HG03064 (cell line): ENCODE measurements around the gene NPHP4.

Source experiments
- ATAC-seq: cut with Tn5 transposase; IDR thresholded peaks from one replicate; pipeline ENCODE4 v1.9.1; 2021; ENCODE audit warnings: low read depth; ENCODE audit not compliant: unreplicated experiment

Gene NPHP4

DNA sequence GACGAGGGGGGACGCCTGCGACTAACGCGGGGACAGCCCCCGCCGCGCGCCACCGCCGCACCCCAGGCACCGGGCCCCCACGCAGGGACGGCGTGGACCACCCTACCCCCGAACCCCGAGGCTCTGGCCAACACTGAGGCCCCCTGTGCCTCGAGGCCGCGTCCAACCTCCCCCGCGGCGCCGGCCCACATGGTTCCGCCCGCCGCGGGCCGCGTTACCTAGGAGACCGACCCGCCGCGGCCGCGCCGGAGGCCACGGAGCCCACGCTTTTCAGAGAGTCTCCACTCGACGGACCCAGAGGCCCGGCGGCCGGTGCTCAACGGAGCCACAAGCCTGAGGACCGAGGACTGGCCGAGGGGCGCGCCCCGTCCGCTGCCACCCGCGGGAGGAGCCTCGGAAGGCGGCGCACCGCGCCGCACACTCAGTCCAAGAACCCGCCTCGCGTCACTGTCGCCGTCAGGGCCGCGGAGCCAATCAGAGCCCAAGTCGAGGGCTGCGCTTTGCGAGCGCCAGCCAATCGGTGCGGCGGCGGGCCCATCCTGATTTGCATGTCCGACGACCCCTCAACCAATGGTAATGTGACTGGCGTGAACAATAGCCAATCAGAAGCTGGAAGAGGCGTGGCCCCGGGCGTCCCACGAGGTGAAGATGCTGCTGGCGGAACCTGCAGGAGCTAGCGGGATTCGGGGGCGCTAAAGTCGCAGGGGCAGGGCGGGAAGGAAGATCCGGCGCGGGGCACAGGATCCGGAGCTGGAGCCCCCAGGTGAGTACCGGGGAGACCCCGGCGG, at the start of gene NPHP4:
Gene NPHP4 (minus strand): TSS at position 400 of the 788 bp plus-strand sequence. CDS start 6,136 bp downstream, outside the sequence.
- ATAC-seq: peak; percentile 85

DNA sequence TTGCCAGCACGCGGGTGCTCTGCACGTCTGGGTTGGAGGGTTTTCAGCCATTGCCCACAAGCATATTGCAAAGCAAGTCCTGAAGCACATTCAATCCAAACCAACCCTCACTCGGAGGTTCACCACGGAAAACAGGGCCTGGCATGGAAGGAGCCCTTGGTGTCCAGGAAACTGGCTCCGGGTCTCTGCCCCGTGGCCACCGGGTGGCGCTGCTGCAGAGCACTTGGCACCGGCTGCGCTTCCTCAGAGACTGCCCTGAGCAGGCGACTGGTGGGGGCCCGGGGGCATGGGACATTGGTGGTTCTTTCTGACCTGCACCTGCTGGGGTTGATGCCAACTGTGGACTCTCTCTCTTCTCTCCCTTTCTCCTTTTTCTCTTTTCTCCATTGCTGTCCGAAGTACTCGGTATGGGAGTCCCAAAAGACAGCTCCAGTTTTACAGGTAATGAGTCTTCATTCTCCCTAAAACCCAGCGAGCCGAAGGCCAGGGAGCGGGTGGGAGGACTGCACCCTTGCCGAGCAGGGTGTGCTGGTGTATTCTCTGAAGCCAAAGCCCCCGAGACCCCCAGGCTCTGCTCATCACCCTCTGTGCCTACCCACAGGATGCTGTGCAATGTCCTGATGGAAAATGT, 49.3 kb upstream of the NPHP4 start:
- ATAC-seq: no peak

DNA sequence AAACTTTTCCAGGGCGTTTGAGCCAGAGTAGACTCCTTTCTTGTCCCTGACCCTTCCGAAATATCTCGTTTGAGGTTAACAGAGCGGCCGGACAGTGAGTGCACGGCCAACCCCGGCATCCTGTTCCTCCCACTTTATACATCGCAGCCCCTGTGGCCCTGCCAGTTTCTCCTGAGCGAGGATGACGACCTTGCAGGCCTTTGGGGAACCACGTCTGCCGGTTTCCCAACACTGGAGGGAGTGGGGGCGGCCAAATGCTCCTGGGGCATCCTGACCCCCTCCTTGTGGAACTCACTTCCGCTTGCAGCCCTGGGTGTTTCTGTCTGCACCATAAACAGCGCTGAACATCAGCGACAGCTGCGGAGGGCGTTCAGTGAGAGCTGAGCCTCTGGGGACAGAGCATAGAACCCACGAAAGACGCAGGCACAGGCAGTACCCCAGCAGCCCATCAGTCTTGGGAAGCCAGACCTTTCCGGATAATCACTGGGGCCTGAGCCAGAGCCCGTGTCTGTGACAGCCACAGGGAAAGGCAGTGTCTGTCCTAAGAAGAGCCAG, 48.7 kb upstream of the NPHP4 start:
- no peak for ATAC-seq

DNA sequence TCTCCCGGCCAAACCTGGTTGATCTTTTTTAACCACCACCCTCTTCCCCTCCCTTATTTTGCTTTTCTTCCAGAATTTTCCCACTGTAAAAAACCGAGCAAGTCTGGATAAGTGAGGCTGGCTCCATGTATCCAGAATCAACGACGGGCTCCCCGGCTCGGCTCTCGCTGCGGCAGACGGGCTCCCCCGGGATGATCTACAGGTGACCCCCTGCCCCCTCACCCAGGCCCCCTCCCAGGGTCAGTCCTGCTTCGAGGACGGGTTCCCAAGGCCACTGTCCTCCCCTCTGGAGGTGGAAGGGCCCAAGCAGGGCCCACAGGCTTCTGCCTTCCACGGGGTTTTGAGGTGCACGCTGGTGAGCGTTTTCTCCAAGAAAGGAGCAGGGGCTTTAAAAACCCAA, 48.2 kb upstream of the NPHP4 start:
- no peak for ATAC-seq

DNA sequence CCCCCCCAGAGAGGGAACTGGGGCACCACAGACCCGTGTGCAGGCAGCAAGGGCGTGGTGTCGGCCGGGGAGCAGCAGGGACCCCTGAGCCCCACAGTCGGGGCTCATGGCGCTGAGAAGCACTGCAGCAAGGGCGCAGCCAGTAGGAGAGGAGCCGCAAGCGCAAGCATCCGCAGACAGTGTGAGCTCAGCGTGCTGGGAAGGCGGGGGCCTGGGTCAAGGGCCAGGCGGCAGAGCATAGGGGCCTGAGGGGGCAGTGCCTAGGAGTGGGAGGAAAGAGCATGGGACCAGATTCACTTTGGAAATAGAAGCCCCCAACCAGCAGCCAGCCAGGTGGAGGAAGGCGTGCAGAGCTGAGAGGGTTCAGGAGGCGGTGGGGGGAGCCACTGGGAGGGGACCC, 46.8 kb upstream of the NPHP4 start:
- ATAC-seq: no peak

DNA sequence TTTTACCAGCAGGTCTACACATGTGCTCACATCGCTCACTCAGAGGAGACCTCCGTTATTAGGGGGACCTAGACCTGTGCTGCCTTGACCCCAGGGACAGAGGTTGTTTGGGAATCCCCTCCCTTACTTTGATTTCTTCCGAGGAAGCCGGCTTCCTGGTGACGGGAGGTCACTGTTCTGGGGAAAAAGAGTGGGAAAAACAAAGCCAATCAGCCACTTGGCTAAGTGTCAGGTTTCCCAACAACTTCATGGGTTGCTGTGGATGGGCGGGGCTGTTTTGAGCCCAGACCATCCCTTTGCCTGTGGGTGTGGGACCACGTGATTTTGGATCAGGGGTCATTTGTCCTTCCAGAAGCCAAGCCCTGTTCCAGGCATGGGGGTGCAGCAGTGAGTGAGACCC, 46.4 kb upstream of the NPHP4 start:
- ATAC-seq: no peak

DNA sequence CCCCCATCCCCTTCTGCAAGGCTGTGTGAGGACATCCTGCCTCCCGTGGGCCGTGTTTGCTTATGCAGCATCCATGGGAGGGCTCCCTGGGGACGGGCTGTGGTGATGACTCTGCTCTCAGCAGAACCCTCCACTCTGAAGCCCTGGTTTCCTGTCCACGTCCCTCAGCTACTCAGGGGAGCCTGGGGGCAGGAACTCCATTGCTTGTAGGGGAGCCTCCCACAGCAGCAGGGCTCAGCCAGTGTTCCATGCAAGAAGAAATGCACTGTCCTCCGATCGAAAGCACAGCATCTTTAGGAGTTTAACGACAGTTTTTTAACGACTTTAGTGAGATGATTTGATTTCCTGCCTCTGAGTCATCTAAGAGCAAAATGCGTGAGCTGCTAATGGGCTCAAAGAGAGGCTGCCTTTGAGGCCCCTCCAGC, 45.1 kb upstream of the NPHP4 start:
- ATAC-seq: no peak

DNA sequence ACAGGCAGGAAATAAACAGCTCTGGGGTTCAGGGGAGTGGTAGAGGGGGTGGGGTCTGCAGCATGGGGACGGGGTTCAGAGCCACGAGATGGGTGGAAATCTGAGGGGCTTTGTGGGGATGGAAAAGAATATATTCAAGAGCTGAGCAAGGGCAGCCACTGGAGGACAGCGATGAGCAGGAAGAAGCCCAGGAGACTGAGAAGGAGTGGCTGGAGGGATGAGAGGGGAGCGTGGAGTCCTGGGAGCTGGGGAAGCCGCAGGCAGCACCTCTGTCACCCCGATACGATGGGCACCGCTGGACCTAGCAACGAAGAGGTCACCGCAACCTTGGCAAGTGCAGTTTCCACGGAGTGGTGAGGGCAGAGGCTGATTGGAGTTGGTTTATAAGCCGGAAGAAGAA, 43.5 kb upstream of the NPHP4 start:
- no peak for ATAC-seq

DNA sequence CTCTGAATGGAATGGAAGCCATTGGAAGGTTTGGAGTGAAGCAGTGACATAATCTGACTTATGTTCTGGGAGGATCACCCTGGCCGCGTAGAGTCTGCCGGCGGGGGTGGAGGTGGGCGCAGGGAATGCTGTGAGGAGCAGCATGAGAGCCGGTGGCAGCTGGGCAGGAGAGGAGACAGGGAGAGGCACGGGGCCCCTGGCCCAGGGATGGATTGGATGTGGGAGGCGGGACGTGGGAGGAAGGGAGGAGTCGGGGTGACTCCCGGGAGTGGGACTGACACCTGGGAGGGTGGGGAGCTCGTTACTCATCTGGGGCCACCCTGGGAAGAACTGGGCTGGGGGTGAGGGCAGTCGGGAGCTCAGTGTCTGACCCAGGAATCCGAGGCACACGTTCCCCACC, 43.1 kb upstream of the NPHP4 start:
- ATAC-seq: no peak

DNA sequence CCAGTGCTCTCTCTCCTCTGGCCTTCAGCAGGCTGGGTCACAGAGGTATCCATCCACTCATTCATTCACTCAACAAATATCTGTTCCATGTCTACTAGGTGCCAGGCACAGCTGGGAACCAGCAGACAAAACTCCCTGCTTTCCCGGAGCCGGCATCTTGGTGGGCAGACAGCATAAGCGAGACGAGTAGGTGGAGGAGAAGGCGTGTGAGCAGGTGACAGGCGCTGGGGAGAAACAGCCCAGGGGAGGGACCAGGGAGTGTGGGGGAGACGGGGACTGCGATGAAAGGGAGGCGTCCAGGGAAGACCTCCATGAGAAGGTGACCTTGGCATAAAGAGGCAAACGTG, 42.5 kb upstream of the NPHP4 start:
- no peak for ATAC-seq

DNA sequence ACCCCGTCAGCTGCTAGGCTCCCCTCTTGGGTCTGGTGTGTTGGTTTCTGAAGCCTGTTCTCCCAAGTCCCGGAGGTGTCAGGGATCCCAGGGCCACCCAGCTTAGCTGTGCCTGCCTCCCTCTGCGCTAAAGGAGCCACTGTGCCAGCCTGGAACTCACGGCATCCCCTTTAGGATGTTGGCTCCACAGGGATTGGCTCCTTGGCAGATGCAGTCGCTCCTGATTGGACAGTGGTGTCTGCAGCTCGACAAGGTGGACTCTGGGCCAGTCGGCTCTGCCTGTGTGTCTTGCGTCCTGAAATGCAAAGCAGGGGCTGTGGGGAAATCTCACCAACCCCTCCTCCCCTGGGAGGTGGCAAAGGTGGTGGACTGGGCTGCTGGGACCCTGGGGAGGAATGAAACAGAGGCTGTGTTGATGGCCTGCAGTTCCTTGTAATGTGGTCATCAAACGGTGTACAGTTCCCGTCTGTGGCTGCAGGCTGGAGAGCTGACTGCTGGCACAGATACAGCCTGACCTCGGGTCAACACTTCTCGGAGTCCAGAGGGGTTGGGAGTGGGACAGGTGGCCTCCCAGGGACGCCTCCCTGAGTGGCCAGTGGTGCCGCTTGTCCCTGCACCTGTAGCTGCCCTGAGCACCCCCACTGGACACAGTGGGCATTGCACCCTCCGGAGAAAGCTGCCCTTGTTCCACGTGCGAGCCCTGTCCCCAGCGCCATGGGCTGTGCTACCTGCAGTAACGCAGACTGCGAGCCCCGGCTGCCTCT, 41.9 kb upstream of the NPHP4 start:
- ATAC-seq: no peak

DNA sequence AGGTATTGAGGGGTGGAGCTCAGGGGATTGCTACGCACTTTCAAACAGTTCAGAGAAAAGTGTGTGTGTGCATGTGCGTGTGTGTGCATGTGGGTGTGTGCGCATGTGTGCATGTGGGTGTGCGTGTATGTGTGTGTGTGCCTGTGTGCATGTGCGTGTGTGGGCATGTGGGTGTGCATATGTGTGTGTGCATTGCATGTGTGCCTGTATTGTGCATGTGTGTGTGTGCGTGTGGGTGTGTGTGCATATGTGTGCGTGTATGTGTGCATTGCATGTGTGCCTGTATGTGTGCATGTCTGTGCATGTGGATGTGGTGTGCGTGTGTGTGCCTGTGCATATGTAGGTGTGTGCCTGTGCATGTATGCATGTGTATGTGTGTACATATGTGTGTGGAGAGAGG, 40.9 kb upstream of the NPHP4 start:
- ATAC-seq: no peak

DNA sequence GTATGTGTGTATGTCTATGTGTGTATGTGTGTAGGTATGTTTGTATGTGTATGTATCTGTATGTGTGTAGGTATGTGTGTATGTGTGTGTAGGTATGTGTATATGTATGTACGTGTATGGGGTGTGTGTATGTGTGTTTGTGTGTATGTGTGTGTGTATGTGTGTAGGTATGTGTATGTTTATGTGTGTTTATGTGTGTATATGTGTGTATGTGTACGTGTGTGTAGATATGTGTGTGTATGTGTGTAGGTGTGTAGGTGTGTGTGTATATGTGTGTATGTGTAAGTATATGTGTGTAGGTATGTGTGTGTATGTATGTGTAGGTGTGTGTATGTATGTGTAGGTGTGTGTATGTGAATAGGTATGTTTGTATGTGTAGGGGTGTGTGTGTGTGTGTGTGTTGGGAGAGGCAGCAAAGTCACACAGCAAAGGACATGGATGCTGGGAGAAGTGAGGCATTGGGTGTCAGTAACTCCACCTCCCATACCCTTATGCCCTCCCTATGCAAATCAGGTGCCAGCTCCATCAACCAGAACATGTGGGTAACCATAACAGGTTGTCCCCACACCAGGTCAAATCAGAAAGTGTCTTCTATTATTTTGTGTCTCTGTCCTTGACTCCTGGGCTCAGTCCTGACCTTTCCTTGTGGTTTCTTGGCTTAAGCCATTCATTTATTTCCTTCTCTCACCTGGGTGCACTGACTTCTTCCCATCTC, 38.5 kb upstream of the NPHP4 start:
- ATAC-seq: no peak

DNA sequence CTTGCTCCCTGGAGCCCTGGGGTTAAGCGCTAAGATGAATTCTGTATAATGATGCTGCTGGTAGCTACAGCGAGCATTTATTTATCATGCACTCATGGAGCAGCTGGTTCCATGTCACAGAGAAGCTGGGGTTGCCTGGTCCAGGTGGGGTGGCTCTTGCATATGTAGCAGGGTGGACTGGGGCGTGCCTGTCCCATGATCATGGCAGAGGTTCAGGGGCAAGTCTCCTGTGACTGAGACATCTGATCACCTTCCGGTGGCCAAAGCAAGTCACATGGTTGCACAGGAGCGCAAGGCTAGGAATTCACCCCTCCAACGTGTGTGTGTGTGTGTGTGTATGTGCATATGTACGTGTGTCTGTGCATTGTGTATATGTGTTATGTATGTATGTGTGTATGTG, 37.9 kb upstream of the NPHP4 start:
- no peak for ATAC-seq

DNA sequence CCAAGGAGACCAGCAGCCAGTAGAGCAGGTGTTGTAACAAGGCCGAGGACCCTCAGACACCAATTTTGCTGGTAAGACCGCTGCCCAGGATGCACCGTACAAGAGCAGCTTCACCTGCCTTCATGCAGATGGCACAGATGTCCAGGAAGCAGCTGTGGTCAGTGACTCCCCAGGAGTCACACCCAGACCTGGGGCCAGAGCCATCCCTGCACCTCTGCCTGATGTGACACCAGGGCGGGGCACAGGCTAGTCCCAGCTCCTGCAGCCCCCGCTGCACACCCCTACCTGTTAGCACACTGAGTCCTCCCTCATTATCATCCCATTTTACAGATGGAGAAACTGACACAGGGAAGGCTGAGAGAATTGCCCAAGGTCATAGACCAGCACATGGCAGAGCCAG, 37.1 kb upstream of the NPHP4 start:
- no peak for ATAC-seq

DNA sequence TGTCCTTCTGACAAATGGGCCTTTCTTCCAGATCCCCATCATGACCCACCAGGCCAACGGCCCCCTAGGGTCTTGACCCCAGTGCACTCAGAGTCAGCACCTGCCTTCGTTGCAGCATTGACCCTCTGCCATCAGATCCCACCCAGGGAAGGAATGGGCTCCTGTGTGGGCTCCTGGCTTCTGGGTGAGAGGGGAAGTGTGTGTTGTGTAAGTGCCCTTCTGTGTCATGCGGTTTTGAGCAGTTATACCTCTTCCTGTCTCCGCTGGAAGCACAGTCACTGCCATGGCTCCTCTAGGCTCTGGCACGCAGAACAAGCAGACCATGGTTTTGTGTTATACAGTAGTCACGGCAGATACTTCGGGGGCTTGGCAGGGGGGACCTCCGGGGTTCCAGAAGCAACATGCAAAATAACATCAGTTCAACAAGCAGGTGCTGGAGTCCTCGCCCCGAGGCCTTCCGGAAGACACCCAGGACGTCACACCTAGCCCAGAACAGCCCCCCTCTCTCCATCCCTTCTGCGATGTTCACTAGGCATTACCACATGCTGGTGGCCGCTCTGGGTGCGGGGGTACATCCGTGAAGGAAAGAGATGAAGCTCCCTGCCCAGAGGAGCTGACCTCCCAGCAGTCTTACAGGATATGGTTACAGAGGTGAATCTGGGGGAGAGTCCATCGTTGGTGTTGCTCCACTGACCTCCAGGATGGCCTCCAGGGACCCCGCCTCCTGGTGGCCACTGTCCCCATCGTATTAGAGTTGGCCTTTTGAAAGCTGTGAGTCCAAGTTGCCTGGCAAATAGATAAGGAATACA, 36.0 kb upstream of the NPHP4 start:
- no peak for ATAC-seq

DNA sequence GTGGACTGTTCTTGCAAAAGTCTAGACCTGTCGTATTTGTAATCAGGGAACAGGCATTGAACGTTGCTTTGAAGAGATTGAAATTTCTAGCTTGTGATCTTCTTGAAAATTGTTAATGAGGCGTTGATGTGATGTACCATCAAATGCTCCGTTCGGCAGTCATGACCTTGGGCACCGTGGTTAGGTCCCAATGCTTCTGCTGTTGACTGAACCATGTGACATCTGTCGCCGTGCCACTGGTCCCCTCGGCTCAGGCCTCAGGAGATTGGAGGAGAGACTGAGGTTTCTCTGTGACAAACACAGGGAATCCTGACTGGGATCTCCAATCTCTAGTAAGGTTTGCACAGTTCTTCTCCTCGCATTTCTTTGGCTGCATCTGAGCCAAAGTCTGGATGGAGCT, 35.4 kb upstream of the NPHP4 start:
- no peak for ATAC-seq

DNA sequence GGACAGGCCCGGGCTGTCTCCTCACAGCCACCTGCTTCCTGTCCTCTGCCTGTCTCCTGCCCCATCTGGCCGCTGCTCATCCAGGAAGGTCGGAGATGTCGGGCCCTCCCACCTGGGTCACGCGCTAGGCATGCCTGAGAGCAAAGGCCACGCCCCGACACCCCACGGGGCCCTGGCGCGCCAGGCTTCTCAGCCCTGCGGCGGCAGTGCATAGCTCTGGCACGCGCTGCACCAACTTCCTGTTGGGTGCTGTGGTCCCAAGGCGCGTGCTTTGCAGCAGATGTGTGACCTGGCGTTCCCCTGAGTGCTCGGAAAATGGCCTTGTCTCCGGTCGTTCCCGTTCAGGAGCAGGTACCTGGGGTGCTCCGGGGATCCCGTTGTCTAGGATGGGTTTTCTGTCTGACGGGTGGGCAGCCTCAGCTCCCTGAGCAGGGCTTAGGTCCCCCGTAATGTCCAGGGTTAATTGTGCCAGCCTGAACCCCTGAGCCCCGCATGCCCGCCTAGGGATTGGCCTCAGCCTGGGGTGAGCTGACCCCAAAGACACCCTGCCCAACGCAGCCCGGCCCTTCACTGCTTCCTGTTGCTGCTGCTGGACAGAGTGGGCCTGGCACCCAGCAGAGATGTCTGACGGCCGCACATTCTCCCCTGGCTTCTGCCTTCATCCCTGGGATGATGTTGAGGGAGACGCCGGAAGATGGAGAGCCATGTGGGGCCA, 34.0 kb upstream of the NPHP4 start:
- peak; percentile 73 for ATAC-seq
